Tibial artery (tissue), 4 donors: ENCODE results near the gene AARSD1.

Experiments used
- DNase-seq, 2 donors: peaks; one replicate each; pipeline ENCODE4 v3.0.0-alpha.2; 2019
- H3K27ac ChIP-seq, 2 donors: fragments of 200-600 bp; sonication (generic) in 1 of 2; 1 replicate in 1 of 2; 2 replicates in 1 of 2; pipeline ENCODE4 v1.5.1; 2018 to 2019; ENCODE audit warnings: mild to moderate bottlenecking in 1 of 2
- H3K27me3 ChIP-seq, 2 donors: fragments of 200-600 bp; sonication (generic) in 1 of 2; one replicate each; pipeline versions ENCODE4 v1.5.1 to v1.6.0; 2016 to 2019
- H3K36me3 ChIP-seq, 3 donors: fragments of 200-600 bp; sonication (generic) in 2 of 3; one replicate each; pipeline ENCODE4 v1.5.1; 2016 to 2019; ENCODE audit warnings: mild to moderate bottlenecking in 2 of 3
- H3K4me1 ChIP-seq, 4 donors: fragments of 200-600 bp; sonication (generic) in 2 of 4; 1 replicate in 3 of 4; 2 replicates in 1 of 4; pipeline ENCODE4 v1.5.1; 2016 to 2019
- H3K4me3 ChIP-seq, 2 donors: fragments of 200-600 bp; sonication (generic) in 1 of 2; 1 replicate in 1 of 2; 2 replicates in 1 of 2; pipeline ENCODE4 v1.5.1; 2018 to 2019; ENCODE audit warnings: mild to moderate bottlenecking in 2 of 2
- H3K9me3 ChIP-seq, 3 donors: fragments of 200-600 bp; sonication (generic) in 1 of 3; one replicate each; pipeline ENCODE4 v1.5.1; 2016 to 2019
- intact Hi-C: fragments of 100-400 bp; cut with DNase I; formaldehyde crosslinking; loops from one replicate; pipeline ENCODE4 v1.15.0; 2023; ENCODE audit warnings: low total_unique reads
- TF ChIP-seq, protein P1 (sequence below), 2 experiments: fragments of 200-600 bp in 1 of 2; fragments of 450-650 bp in 1 of 2; IDR thresholded peaks; one replicate each; pipeline ENCODE4 v1.5.1; 2017 to 2019; ENCODE audit warnings: antibody characterized with exemption in 2 of 2, mild to moderate bottlenecking in 1 of 2, moderate library complexity in 1 of 2

AARSD1 gene

GRCh38 chr17:42989141-42989540 is 24.9 kb upstream of the AARSD1 start:
- Histone ChIP-seq H3K36me3 (peaks cover 52 to 96% (median 83%) of the 10 kb centered on the region in 3 donors), H3K9me3 (no peaks in the 10 kb centered on the region), H3K27me3 (no peaks in the 10 kb centered on the region), H3K4me1 (no peaks in the 10 kb centered on the region), H3K27ac (no peak overlapping the region), H3K4me3 (no peak overlapping the region)
- TF ChIP-seq, protein P1, sequence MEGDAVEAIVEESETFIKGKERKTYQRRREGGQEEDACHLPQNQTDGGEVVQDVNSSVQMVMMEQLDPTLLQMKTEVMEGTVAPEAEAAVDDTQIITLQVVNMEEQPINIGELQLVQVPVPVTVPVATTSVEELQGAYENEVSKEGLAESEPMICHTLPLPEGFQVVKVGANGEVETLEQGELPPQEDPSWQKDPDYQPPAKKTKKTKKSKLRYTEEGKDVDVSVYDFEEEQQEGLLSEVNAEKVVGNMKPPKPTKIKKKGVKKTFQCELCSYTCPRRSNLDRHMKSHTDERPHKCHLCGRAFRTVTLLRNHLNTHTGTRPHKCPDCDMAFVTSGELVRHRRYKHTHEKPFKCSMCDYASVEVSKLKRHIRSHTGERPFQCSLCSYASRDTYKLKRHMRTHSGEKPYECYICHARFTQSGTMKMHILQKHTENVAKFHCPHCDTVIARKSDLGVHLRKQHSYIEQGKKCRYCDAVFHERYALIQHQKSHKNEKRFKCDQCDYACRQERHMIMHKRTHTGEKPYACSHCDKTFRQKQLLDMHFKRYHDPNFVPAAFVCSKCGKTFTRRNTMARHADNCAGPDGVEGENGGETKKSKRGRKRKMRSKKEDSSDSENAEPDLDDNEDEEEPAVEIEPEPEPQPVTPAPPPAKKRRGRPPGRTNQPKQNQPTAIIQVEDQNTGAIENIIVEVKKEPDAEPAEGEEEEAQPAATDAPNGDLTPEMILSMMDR (IDR thresholded peaks at IDR 0.05): no peak
- intact Hi-C loops: no loop called here
- DNase-seq: no peak

- Histone ChIP-seq H3K9me3 (no peaks in the 10 kb centered on the region), H3K27me3 (no peaks in the 10 kb centered on the region), H3K27ac (no peak overlapping the region), H3K4me3 (no peak overlapping the region), H3K4me1 (peaks cover 0 to 18% (median 10%) of the 10 kb centered on the region in 4 donors), H3K36me3 (peaks cover 36 to 65% (median 49%) of the 10 kb centered on the region in 3 donors)
- intact Hi-C loops: no loop called here
- DNase-seq: no peak
- TF ChIP-seq, protein P1 (IDR thresholded peaks at IDR 0.05): no peak
These were observed 21.0 kb upstream of the AARSD1 start for GRCh38 chr17:42985225-42985624.

DNA sequence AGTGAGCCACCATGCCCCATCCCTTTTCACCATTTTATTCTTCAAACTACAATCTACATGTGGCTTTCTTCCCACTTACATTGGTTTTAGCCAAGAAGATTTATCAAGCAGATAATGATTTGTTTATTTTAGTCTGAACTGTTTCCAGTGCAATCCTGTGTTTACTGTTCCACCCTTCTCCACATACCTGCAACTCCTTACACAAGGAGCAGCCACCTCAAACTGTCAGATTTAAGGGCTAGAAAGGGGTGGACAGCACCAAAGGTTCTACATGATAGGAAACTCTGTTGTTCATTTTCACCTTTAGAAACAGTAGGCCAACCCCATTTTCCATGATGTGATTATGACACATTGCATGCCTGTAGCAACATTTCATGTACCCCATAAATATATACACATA is 18.0 kb upstream of the AARSD1 start:
- no peaks in the 10 kb centered on the region for H3K27me3 ChIP-seq
- intact Hi-C loops: no loop called here
- TF ChIP-seq, protein P1 (IDR thresholded peaks at IDR 0.05): no peak
- H3K4me1 ChIP-seq: peaks cover 4 to 28% (median 19%) of the 10 kb centered on the region in 4 donors
- DNase-seq: no peak
- no peaks in the 10 kb centered on the region for H3K9me3 ChIP-seq
- H3K4me3 ChIP-seq: no peak overlapping the region
- H3K27ac ChIP-seq: no peak overlapping the region
- H3K36me3 ChIP-seq: peaks cover 6 to 35% (median 19%) of the 10 kb centered on the region in 3 donors

- intact Hi-C loops: no loop called here
- H3K9me3 ChIP-seq: no peaks in the 10 kb centered on the region
- no peak for DNase-seq
- TF ChIP-seq, protein P1 (IDR thresholded peaks at IDR 0.05): no peak
- H3K4me3 ChIP-seq: peak overlapping the region; percentile 81 to 84
- H3K27me3 ChIP-seq: no peaks in the 10 kb centered on the region
- peaks cover 0 to 21% (median 6%) of the 10 kb centered on the region in 3 donors for H3K36me3 ChIP-seq
- H3K4me1 ChIP-seq: peaks cover 4 to 28% (median 19%) of the 10 kb centered on the region in 4 donors
- peak overlapping the region; percentile 72 to 74 for H3K27ac ChIP-seq
These were observed 16.6 kb upstream of the AARSD1 start for GRCh38 chr17:42980766-42981397.

DNA sequence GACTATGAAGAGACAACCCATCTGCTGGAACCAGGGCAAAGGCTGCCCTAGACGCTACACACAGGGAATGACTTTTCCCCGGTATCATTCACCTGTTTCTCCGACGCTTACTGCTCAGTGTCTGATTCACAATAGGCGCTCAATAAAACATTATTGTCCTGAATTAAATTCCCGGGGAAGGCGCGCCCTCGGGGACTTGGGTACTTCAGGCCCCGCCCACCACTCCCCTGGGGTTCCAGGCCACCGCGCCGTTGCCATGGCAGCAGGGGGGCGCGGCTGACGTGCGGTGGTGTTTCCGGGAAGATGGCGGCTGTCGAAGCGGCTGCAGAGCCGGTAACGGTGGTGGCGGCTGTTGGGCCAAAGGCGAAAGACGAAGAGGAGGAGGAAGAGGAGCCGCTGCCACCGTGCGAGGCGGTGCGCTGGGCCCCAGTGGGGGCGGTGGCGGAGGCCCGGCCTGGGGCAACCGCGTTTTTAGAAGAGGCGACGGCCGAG is 16.1 kb upstream of the AARSD1 start, which contains the start of gene RUNDC1:
Gene RUNDC1, plus strand, starts transcription at position 292 of the 492 bp plus-strand sequence. Its CDS starts 12 bp downstream, at position 304.
- Histone ChIP-seq H3K36me3 (peaks cover 0 to 19% (median 4%) of the 10 kb centered on the region in 3 donors), H3K27me3 (no peaks in the 10 kb centered on the region), H3K4me3 (peak within 1 kb of the TSS; percentile 81 to 84), H3K27ac (peak within 1 kb of the TSS; percentile 72 to 74), H3K9me3 (no peaks in the 10 kb centered on the region), H3K4me1 (peaks cover 4 to 28% (median 19%) of the 10 kb centered on the region in 4 donors)
- intact Hi-C loops: no loop called here
- DNase-seq: peak; percentile 93 to 96
- TF ChIP-seq, protein P1 (IDR thresholded peaks at IDR 0.05): no peak
